Measurements from ENCODE around the gene CROCC2. TPM values are rescaled to one million over a fixed set of nuclear protein-coding genes. Genes with fewer than 3 reads are reported as not detected.

CROCC2 gene
- total and polyA plus RNA-seq, 2 of the 13 experiments (the other 11 are each of a cell fraction or from before 2014, with no cell fraction given): not detected

DNA sequence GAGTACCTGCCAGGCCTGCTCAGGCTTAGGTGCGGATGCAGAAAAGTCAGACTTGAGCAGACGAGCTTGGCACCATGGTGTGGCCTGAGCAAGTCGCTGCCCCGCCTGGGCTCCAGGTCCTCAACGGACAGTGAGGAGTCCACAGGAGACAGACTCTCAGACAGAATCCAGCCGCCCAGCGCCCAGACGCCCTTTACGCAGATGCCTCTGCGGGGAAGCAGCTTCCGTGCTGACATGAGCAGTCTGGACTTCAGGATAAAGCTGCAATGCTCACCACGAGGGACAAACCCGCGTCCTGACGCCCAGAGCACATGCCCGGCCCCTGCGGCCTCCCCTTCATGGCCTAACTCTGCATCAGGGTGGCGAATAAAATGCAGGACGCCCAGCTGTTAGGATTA, 6.7 kb upstream of the CROCC2 start:
- peaks cover 4 to 31% of the 10 kb centered on the region in 2 experiments; a peak in 4 of 5 replicates for H3K27me3 ChIP-seq (ENCODE audit: control insufficient read depth in 1 of 2, insufficient read depth in 2 of 2, low read length in 2 of 2)
- DNase-seq (ENCODE audit: low spot score) (no peak), ATAC-seq (no peak), FAIRE-seq (no peak)
- no peak overlapping the region for H3K4me3 ChIP-seq (replicated peaks in 1 of 3; ENCODE audit: insufficient read depth in 1 of 3, low read depth in 2 of 3, low read length in 3 of 3)
- no peak overlapping the region for H3K4me2 ChIP-seq (ENCODE audit: low read depth, low read length)
- no peaks in the 10 kb centered on the region for H3K36me3 ChIP-seq (replicated peaks in 1 of 2; ENCODE audit: control insufficient read depth in 1 of 2, insufficient read depth in 2 of 2, low read length in 2 of 2)
- no peak overlapping the region for H3K9ac ChIP-seq (ENCODE audit: insufficient read depth, low read depth, low read length)
- H3K9me3 ChIP-seq (ENCODE audit: low read length): no peaks in the 10 kb centered on the region
- intact Hi-C loops (cut with micrococcal nuclease; ENCODE audit: unreplicated experiment): no loop called here
- in situ Hi-C loops (cut with HindIII; ENCODE audit: extremely low pct_ligation_motif_present, low pct_unique_long_range_greater_than_20kb): no loop called here
- H3K4me1 ChIP-seq (ENCODE audit: insufficient read depth, low read length): peaks cover 64% of the 10 kb centered on the region
- H3K79me2 ChIP-seq (ENCODE audit: insufficient read depth, low read length): no peaks in the 10 kb centered on the region
- POLR2A ChIA-PET: interaction anchor here (3.6 to 4.2 kb wide), 2 partner anchors 23 to 42 kb away, joined by 25 to 37 read pairs; no protein-coding TSS in a partner anchor
- WGBS (ENCODE audit: low lambda C conversion rate): 70% methylated on average over 18 of the region's 19 CpGs
- CTCF ChIA-PET (ENCODE audit: low intra/inter-chr PET ratio, low total read pairs): no interaction called here
- no peaks in the 10 kb centered on the region for H4K20me1 ChIP-seq (ENCODE audit: insufficient read depth, low read length)
- TF ChIP-seq ZNF34 (CRISPR knock-in tag; IDR thresholded peaks at IDR 0.05; ENCODE audit: borderline replicate concordance): no peak
- TF ChIP-seq ZBTB38 (CRISPR knock-in tag; IDR thresholded peaks at IDR 0.05): 0 out of 2 replicates have a peak, but pooled peaks have one; percentile 25
- H2AFZ ChIP-seq (ENCODE audit: low read length): no peak overlapping the region
- BruUV-seq (replicated peaks): no TSS peak
- no peak overlapping the region for H3K27ac ChIP-seq (ENCODE audit: extremely low read length, insufficient read depth, low read length)

- H3K9me3 ChIP-seq (ENCODE audit: low read length): no peaks in the 10 kb centered on the region
- H3K4me3 ChIP-seq (replicated peaks in 1 of 3; ENCODE audit: insufficient read depth in 1 of 3, low read depth in 2 of 3, low read length in 3 of 3): no peak overlapping the region
- H3K36me3 ChIP-seq (replicated peaks in 1 of 2; ENCODE audit: control insufficient read depth in 1 of 2, insufficient read depth in 2 of 2, low read length in 2 of 2): no peaks in the 10 kb centered on the region
- H4K20me1 ChIP-seq (ENCODE audit: insufficient read depth, low read length): no peaks in the 10 kb centered on the region
- intact Hi-C loops (cut with micrococcal nuclease; ENCODE audit: unreplicated experiment) (no loop called here), in situ Hi-C loops (cut with HindIII; ENCODE audit: extremely low pct_ligation_motif_present, low pct_unique_long_range_greater_than_20kb) (loop anchor here (5.0 kb wide), 1 partner anchor 43 kb away; no protein-coding TSS in a partner anchor)
- WGBS (ENCODE audit: low lambda C conversion rate): 69% methylated on average over 21 of the region's 27 CpGs
- H3K9ac ChIP-seq (ENCODE audit: insufficient read depth, low read depth, low read length): no peak overlapping the region
- H3K4me2 ChIP-seq (ENCODE audit: low read depth, low read length): no peak overlapping the region
- H3K27ac ChIP-seq (ENCODE audit: extremely low read length, insufficient read depth, low read length): no peak overlapping the region
- CTCF ChIA-PET (ENCODE audit: low intra/inter-chr PET ratio, low total read pairs): no interaction called here
- no TSS peak for BruUV-seq (replicated peaks)
- POLR2A ChIA-PET: no interaction called here
- peaks cover 64% of the 10 kb centered on the region for H3K4me1 ChIP-seq (ENCODE audit: insufficient read depth, low read length)
- no peak for FAIRE-seq
- H2AFZ ChIP-seq (ENCODE audit: low read length): no peak overlapping the region
- H3K27me3 ChIP-seq (ENCODE audit: control insufficient read depth in 1 of 2, insufficient read depth in 2 of 2, low read length in 2 of 2): peaks cover 9 to 40% of the 10 kb centered on the region in 2 experiments
- H3K79me2 ChIP-seq (ENCODE audit: insufficient read depth, low read length): no peaks in the 10 kb centered on the region
- DNase-seq (ENCODE audit: low spot score): no peak
- no peak for ATAC-seq
- no peak for TF ChIP-seq SP5 (CRISPR knock-in tag; IDR thresholded peaks at IDR 0.05; ENCODE audit: borderline replicate concordance, low read depth)
- no peak for TF ChIP-seq HOXA3 (CRISPR knock-in tag; IDR thresholded peaks at IDR 0.05)
- TF ChIP-seq U2AF2 (IDR thresholded peaks at IDR 0.05; ENCODE audit: low read depth, low read length): no peak
- TF ChIP-seq, protein P1, sequence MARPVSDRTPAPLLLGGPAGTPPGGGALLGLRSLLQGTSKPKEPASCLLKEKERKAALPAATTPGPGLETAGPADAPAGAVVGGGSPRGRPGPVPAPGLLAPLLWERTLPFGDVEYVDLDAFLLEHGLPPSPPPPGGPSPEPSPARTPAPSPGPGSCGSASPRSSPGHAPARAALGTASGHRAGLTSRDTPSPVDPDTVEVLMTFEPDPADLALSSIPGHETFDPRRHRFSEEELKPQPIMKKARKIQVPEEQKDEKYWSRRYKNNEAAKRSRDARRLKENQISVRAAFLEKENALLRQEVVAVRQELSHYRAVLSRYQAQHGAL (CRISPR knock-in tag; IDR thresholded peaks at IDR 0.05; ENCODE audit: not compliant biosample characterization): no peak
- TF ChIP-seq PRPF4 (IDR thresholded peaks at IDR 0.05; ENCODE audit: low read depth, low read length, poor library complexity, severe bottlenecking): no peak
- TF ChIP-seq TEAD2 (CRISPR knock-in tag; IDR thresholded peaks at IDR 0.05): no peak
- TF ChIP-seq MEIS2 (CRISPR knock-in tag; IDR thresholded peaks at IDR 0.05): no peak
- TF ChIP-seq, protein P2, sequence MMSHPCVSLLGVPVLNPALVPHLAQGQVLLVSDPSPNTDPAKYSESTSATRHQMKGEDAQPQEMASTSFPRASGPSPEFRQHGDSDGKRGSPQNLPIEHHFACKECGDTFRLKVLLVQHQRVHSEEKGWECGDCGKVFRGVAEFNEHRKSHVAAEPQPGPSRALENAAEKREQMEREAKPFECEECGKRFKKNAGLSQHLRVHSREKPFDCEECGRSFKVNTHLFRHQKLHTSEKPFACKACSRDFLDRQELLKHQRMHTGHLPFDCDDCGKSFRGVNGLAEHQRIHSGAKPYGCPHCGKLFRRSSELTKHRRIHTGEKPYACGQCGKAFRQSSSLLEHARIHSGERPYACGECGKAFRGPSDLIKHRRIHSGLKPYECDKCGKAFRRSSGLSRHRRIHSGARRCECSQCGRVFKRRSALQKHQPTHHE (CRISPR knock-in tag; IDR thresholded peaks at IDR 0.05; ENCODE audit: borderline replicate concordance): no peak
- TF ChIP-seq, protein P3, sequence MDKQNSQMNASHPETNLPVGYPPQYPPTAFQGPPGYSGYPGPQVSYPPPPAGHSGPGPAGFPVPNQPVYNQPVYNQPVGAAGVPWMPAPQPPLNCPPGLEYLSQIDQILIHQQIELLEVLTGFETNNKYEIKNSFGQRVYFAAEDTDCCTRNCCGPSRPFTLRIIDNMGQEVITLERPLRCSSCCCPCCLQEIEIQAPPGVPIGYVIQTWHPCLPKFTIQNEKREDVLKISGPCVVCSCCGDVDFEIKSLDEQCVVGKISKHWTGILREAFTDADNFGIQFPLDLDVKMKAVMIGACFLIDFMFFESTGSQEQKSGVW (CRISPR knock-in tag; IDR thresholded peaks at IDR 0.05; ENCODE audit: borderline replicate concordance): no peak
- TF ChIP-seq SRY (CRISPR knock-in tag; IDR thresholded peaks at IDR 0.05): no peak
- no peak for TF ChIP-seq ZNF550 (CRISPR knock-in tag; IDR thresholded peaks at IDR 0.05; ENCODE audit: borderline replicate concordance)
- no peak for TF ChIP-seq ZNF24 (IDR thresholded peaks at IDR 0.05)
Observed at GRCh38 chr2:240900141-240900860, 5.8 kb upstream of the CROCC2 start.

Measured in HepG2 (cell line).